Measurements from ENCODE around the gene ZNF576. TPM values are rescaled to one million over a fixed set of nuclear protein-coding genes. Genes with fewer than 3 reads are reported as not detected.
A peak's percentile ranks its signal among the peaks of the same experiment; 100 is the strongest.

Gene ZNF576
- total and polyA plus RNA-seq, 4 donors, result 8.0 to 18.8 (median 15.2) TPM

DNA sequence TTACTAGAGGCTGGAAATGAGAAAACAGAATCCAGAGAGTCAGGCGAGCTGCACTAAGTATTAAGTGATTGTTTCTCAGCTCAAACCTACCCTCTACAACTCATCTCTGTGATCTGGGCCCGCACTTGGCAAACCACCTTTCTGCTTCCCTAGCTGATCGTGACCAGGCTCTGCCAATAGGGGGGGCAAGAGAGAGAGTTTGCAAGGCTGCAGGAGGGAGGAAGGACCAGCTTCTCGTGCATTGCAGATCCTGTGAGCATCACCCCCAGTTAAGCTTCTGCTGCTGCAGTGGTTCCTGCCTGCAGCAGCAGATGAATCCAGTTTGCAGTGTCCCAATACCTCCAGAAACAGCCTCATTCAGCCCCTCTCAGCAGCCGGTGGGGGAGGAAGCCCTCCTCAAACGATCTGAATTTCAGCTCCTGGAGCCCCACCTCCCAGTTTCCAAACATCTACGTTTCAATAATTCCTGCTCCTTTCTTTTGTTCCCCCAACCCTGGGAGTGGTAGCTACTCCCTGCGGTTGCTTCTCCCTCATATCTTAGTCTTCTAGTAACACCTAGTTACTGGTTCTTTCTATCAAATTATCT lies 41.1 kb upstream of the ZNF576 start:
- DNase-seq (ENCODE audit: low read depth in 4 of 6, low spot score in 6 of 6), result peak in 3 of 6 donors; percentile 49 to 91 (median 90)
- Histone ChIP-seq H3K4me3 (ENCODE audit: low read depth, low read length) (no peak overlapping the region), H3K4me1 (ENCODE audit: control insufficient read depth, insufficient read depth, low read length) (no peaks in the 10 kb centered on the region), H3K27ac (ENCODE audit: low read depth, low read length) (no peak overlapping the region), H3K27me3 (ENCODE audit: control insufficient read depth, insufficient read depth, low read length) (no peaks in the 10 kb centered on the region), H3K36me3 (ENCODE audit: control insufficient read depth, insufficient read depth, low read length) (peaks cover 77% of the 10 kb centered on the region), H3K9me3 (ENCODE audit: control insufficient read depth, insufficient read depth, low read length) (no peaks in the 10 kb centered on the region)
- WGBS (ENCODE audit: insufficient coverage), result 8% methylated on average over 4 of the region's 8 CpGs

DNA sequence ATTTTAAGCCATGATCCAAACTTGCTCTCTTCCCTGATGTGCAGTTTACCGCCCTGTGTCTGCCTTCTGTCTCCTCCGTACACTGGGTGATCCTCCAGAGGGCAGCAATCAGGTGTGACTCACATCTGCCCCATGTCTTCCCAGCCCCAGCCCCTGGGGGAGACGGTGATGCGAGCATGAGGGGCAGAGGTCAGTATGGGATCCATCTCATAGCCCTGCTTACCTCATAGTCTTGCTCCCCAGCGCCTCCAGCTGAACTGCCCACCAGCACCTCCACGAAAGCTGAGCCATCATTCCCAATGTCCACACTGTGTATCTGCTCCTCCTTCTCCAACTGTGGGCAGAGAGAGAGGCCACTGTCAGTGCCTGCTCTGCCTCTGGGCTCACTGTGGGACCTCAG lies 35.7 kb upstream of the ZNF576 start:
- Histone ChIP-seq H3K9me3 (ENCODE audit: control insufficient read depth, insufficient read depth, low read length) (no peaks in the 10 kb centered on the region), H3K4me1 (ENCODE audit: control insufficient read depth, insufficient read depth, low read length) (peaks cover 4% of the 10 kb centered on the region), H3K27me3 (ENCODE audit: control insufficient read depth, insufficient read depth, low read length) (no peaks in the 10 kb centered on the region), H3K4me3 (ENCODE audit: low read depth, low read length) (no peak overlapping the region), H3K27ac (ENCODE audit: low read depth, low read length) (no peak overlapping the region), H3K36me3 (ENCODE audit: control insufficient read depth, insufficient read depth, low read length) (peaks cover 65% of the 10 kb centered on the region)
- WGBS (ENCODE audit: insufficient coverage), result 82% methylated on average over 6 of the region's 6 CpGs
- no peak for DNase-seq (ENCODE audit: low read depth in 4 of 6, low spot score in 6 of 6)

DNA sequence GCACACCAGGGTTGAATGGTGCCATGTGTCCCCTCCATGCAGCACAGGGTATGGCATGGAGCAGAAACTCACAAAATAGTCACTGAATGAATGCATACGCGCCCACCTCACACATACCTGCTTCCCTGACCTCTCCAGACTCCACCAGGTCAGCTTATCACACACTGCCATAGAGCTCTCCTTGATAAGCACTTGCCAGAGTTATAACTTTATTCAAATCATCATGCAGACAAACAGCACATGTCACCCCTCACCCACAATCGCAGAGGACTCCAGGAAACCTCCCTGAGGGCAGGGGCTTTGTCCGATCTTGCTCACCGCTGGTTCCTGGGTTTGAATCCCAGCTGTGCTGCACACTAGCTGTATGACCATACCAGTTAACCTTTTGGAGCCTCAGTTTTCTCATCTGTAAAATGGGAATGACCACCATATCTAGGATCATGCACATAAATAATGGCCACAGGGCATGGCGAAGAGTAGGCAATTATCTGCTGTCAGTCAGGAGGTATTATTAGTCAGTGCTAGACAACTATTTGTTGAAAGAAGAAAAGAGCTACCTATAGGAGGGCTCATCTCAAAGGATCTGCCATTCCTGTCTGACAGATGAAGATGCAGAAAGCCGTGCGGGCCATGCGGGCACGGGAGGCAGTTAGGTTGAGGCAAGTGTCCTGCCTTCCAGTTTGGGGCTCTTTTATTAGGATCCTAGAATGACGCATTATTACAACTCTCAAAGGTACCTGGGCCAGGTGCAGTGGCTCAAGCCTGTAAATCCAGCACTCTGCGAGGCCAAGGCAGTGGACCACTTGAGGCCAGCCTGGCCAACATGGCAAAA lies 35.0 kb upstream of the ZNF576 start:
- WGBS (ENCODE audit: insufficient coverage), result 89% methylated on average over 10 of the region's 12 CpGs
- no peaks in the 10 kb centered on the region for H3K27me3 ChIP-seq (ENCODE audit: control insufficient read depth, insufficient read depth, low read length)

DNA sequence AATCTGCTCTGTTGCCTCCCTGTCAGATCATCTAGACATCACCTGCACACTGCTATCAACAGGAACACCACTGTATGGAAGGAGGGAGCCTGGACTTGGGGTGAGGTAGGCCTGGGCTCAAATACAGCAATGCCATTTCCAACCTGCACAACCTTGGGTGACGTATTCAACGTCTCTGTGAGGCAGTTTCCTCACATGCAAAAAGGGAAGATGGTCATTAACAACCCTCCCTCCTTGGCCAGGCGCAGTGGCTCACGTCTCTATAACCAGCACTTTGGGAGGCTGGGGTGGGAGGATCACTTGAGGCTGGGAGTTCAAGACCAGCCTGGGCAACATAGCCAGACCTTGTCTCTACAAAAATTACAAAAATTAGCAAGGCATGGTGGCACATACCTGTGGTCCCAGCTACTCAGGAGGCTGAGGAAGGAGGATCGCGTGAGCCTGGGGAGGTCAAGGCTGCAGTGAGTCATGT lies 34.1 kb upstream of the ZNF576 start:
- H3K4me1 ChIP-seq (ENCODE audit: control insufficient read depth, insufficient read depth, low read length), result peaks cover 4% of the 10 kb centered on the region
- no peak overlapping the region for H3K27ac ChIP-seq (ENCODE audit: low read depth, low read length)
- DNase-seq (ENCODE audit: low read depth in 4 of 6, low spot score in 6 of 6), result no peak
- no peaks in the 10 kb centered on the region for H3K9me3 ChIP-seq (ENCODE audit: control insufficient read depth, insufficient read depth, low read length)
- WGBS (ENCODE audit: insufficient coverage), result no CpG with 5 or more reads among the region's 6 CpGs
- H3K4me3 ChIP-seq (ENCODE audit: low read depth, low read length), result no peak overlapping the region
- H3K36me3 ChIP-seq (ENCODE audit: control insufficient read depth, insufficient read depth, low read length), result peaks cover 55% of the 10 kb centered on the region
- H3K27me3 ChIP-seq (ENCODE audit: control insufficient read depth, insufficient read depth, low read length), result no peaks in the 10 kb centered on the region

More for the DNA sequence above, 35.0 kb upstream of the ZNF576 start:
- Histone ChIP-seq H3K9me3 (ENCODE audit: control insufficient read depth, insufficient read depth, low read length) (no peaks in the 10 kb centered on the region), H3K4me3 (ENCODE audit: low read depth, low read length) (no peak overlapping the region), H3K27ac (ENCODE audit: low read depth, low read length) (no peak overlapping the region), H3K36me3 (ENCODE audit: control insufficient read depth, insufficient read depth, low read length) (peaks cover 62% of the 10 kb centered on the region), H3K4me1 (ENCODE audit: control insufficient read depth, insufficient read depth, low read length) (peaks cover 4% of the 10 kb centered on the region)
- no peak for DNase-seq (ENCODE audit: low read depth in 4 of 6, low spot score in 6 of 6)

DNA sequence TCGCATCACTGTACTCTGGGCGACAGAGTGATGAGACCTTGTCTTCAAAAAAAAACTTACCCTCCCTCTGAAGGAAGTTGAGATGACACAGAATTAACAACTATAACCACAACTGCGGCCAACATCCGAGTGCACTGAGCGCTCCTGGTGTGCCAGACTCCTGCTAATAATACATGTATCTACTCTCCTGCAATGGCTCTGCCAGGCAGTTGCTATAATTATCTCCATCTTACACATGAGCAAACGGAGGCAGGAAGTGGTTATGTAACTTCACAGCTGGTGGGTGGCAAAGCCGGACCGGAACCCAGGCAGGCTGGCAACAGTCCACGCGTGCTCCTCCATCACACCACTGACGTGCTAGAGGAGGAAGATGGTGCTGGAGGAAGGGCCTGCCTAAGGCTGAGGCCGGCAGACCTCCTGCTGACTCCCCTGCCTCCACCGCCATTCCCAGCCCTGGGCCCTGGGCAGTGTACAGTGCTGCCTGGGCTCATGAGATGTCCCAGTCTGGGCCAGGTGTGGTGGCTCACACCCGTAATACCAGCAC lies 33.6 kb upstream of the ZNF576 start:
- Histone ChIP-seq H3K4me1 (ENCODE audit: control insufficient read depth, insufficient read depth, low read length) (peaks cover 4% of the 10 kb centered on the region), H3K27ac (ENCODE audit: low read depth, low read length) (no peak overlapping the region), H3K36me3 (ENCODE audit: control insufficient read depth, insufficient read depth, low read length) (peaks cover 52% of the 10 kb centered on the region), H3K9me3 (ENCODE audit: control insufficient read depth, insufficient read depth, low read length) (no peaks in the 10 kb centered on the region), H3K4me3 (ENCODE audit: low read depth, low read length) (no peak overlapping the region), H3K27me3 (ENCODE audit: control insufficient read depth, insufficient read depth, low read length) (no peaks in the 10 kb centered on the region)
- peak in 1 of 6 donors; percentile 35 for DNase-seq (ENCODE audit: low read depth in 4 of 6, low spot score in 6 of 6)
- 73% methylated on average over 10 of the region's 14 CpGs for WGBS (ENCODE audit: insufficient coverage)

DNA sequence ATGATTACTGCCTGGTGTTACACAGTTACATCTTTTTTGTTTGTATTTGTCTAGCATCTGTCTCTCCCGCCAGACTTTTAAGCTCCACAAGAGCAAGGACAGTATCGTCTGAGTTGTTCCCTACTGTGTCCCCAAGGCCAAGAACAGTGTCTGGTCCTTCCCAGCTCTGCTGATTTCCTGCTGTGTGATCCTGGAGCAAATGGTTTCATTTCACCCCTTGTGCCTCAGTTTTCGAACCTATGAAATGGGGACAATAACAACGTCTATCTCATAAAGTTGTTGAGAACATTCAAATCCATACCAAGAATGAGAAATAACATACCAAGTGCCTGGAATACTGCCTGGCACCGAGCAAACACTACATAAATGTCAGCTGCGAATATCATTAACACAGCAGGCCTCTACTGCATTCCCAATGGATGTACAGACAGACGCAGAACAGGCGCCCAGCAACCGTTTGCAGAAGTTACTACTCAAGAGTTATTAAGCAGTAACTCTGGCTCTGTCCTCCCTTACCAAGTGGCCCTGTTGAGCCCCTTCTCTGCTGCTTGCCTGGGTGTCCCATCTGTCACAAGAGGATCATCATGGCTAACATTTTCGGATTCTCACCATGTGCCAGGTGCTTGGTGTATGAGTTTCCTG lies 32.5 kb upstream of the ZNF576 start:
- Histone ChIP-seq H3K27ac (ENCODE audit: low read depth, low read length) (no peak overlapping the region), H3K4me1 (ENCODE audit: control insufficient read depth, insufficient read depth, low read length) (peaks cover 4% of the 10 kb centered on the region), H3K36me3 (ENCODE audit: control insufficient read depth, insufficient read depth, low read length) (peaks cover 49% of the 10 kb centered on the region), H3K9me3 (ENCODE audit: control insufficient read depth, insufficient read depth, low read length) (no peaks in the 10 kb centered on the region), H3K27me3 (ENCODE audit: control insufficient read depth, insufficient read depth, low read length) (no peaks in the 10 kb centered on the region), H3K4me3 (ENCODE audit: low read depth, low read length) (no peak overlapping the region)
- no peak for DNase-seq (ENCODE audit: low read depth in 4 of 6, low spot score in 6 of 6)
- 70% methylated on average over 8 of the region's 10 CpGs for WGBS (ENCODE audit: insufficient coverage)

DNA sequence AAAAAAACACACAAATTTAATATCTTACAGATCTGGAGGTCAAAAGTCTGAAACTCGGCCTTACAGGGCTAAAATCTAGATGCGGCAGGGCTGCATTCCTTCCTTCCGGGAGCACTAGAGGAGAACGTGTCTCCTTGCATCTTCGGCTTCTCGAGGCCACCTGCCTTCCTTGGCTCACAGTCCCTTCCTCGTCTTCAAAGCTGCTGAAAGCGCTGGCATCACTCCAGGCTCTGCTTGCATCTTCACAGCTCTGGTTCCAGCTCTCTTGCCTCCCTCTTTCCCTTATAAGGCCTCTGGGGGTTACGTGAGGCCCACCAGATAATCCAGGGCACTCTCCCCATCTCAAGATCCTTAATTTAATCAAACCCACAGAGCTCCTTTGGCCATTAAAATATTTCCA lies 31.6 kb upstream of the ZNF576 start:
- no peaks in the 10 kb centered on the region for H3K9me3 ChIP-seq (ENCODE audit: control insufficient read depth, insufficient read depth, low read length)
- no peak overlapping the region for H3K27ac ChIP-seq (ENCODE audit: low read depth, low read length)
- 61% methylated on average over 9 of the region's 9 CpGs for WGBS (ENCODE audit: insufficient coverage)
- peaks cover 45% of the 10 kb centered on the region for H3K36me3 ChIP-seq (ENCODE audit: control insufficient read depth, insufficient read depth, low read length)
- peak in 1 of 6 donors; percentile 88 for DNase-seq (ENCODE audit: low read depth in 4 of 6, low spot score in 6 of 6)
- H3K27me3 ChIP-seq (ENCODE audit: control insufficient read depth, insufficient read depth, low read length), result no peaks in the 10 kb centered on the region
- H3K4me3 ChIP-seq (ENCODE audit: low read depth, low read length), result no peak overlapping the region
- H3K4me1 ChIP-seq (ENCODE audit: control insufficient read depth, insufficient read depth, low read length), result peaks cover 4% of the 10 kb centered on the region

DNA sequence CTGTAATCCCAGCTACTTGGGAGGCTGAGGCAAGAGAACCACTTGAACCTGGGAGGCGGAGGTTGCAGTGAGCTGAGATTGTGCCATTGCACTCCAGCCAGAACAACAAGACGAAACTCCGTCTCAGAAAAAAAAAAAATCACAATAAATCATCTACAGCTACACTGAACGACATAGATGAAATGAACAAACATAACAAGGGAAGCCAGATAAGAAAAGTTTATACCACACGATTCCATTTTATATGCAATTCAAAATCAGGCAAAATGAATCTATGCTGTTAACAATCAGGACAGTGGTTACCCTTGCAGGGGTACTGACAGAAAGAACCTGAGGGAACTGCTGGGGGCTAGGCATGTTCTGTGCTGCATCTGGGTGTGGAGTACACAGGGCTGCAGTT lies 26.7 kb upstream of the ZNF576 start:
- H3K36me3 ChIP-seq (ENCODE audit: control insufficient read depth, insufficient read depth, low read length), result peaks cover 18% of the 10 kb centered on the region
- peaks cover 14% of the 10 kb centered on the region for H3K4me1 ChIP-seq (ENCODE audit: control insufficient read depth, insufficient read depth, low read length)
- H3K4me3 ChIP-seq (ENCODE audit: low read depth, low read length), result no peak overlapping the region
- no peak for DNase-seq (ENCODE audit: low read depth in 4 of 6, low spot score in 6 of 6)
- no peaks in the 10 kb centered on the region for H3K27me3 ChIP-seq (ENCODE audit: control insufficient read depth, insufficient read depth, low read length)
- H3K27ac ChIP-seq (ENCODE audit: low read depth, low read length), result no peak overlapping the region
- H3K9me3 ChIP-seq (ENCODE audit: control insufficient read depth, insufficient read depth, low read length), result no peaks in the 10 kb centered on the region
- 88% methylated on average over 3 of the region's 5 CpGs for WGBS (ENCODE audit: insufficient coverage)

DNA sequence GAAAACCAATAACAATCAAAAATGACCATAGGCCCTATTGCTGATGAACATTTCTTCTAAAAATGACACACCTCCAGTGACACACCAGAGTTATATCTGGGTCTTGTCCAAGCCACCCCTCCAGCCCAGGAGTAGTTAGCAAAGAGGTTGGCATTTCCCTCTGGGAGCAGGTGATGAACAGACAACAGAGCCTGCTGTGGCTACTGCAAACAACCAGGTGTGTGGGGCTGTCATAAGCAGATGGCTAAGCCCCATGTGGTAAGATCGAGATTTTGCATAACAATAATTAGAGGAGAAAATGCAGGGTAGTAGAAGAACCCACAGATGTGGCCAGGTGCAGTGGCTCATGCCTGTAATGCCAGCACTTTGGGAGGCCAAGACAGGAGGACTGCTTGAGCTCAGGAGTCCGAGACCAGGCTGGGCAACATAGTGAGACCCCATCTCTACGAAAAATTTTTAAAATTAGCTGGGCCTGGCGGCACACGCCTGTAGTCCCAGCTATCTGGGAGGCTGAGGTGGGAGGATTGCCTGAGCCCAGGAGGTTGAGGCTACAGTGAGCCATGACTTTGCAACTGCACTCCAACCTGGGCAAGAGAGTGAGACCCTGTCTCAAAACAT lies 26.1 kb upstream of the ZNF576 start:
- no peak overlapping the region for H3K4me3 ChIP-seq (ENCODE audit: low read depth, low read length)
- peaks cover 15% of the 10 kb centered on the region for H3K4me1 ChIP-seq (ENCODE audit: control insufficient read depth, insufficient read depth, low read length)
- WGBS (ENCODE audit: insufficient coverage), result 95% methylated on average over 5 of the region's 5 CpGs
- no peaks in the 10 kb centered on the region for H3K27me3 ChIP-seq (ENCODE audit: control insufficient read depth, insufficient read depth, low read length)
- H3K27ac ChIP-seq (ENCODE audit: low read depth, low read length), result no peak overlapping the region
- DNase-seq (ENCODE audit: low read depth in 4 of 6, low spot score in 6 of 6), result no peak
- H3K36me3 ChIP-seq (ENCODE audit: control insufficient read depth, insufficient read depth, low read length), result peaks cover 13% of the 10 kb centered on the region
- H3K9me3 ChIP-seq (ENCODE audit: control insufficient read depth, insufficient read depth, low read length), result no peaks in the 10 kb centered on the region

Measured in spinal cord (tissue), 10 donors.